HepG2 (cell line): ENCODE measurements around the gene TBXAS1. TPM values are rescaled to one million over a fixed set of nuclear protein-coding genes. Genes with fewer than 3 reads are reported as not detected.

Experiments used
- ATAC-seq: fragments of 200-7000 bp; cut with Tn5 transposase; 3 replicates; pipeline ENCODE4 v1.9.1; 2020; ENCODE audit warnings: mild to moderate bottlenecking, moderate library complexity
- BruUV-seq: library from RNA; stranded (reverse); fragments of 400-500 nt; replicated peaks from 2 replicates; lab custom pipeline; 2021; lab: Mats Ljungman, UMichigan
- CTCF ChIA-PET: fragments of 300-600 bp; formaldehyde crosslinking; extraction: SDS; loops from one replicate; lab custom pipeline; 2021; ENCODE audit warnings: low total read pairs, inconsistent platforms, low intra/inter-chr PET ratio; lab: Yijun Ruan, JAX
- POLR2A ChIA-PET: fragments of 350-600 bp; sonication (Branson Sonifier 250); formaldehyde crosslinking; loops from one replicate; lab custom pipeline; 2020; ENCODE audit warnings: antibody characterized with exemption, inconsistent platforms; lab: Yijun Ruan, JAX
- DNase-seq: peaks from one replicate; pipeline ENCODE4 v3.0.0-alpha.2; 2015; ENCODE audit warnings: low spot score
- FAIRE-seq: peaks from 3 replicates; lab custom pipeline; 2011; peaks lifted over from hg19 to GRCh38; lab: Jason Lieb, UNC
- H2AFZ ChIP-seq: one replicate; pipeline ENCODE4 v1.6.1; 2011; ENCODE audit warnings: low read length, inconsistent platforms
- H3K27ac ChIP-seq: fragments of 300-600 bp; 3 replicates; pipeline ENCODE4 v1.8.0; 2011; ENCODE audit warnings: mixed run types, mild to moderate bottlenecking, mixed read lengths, low read length, inconsistent platforms; ENCODE audit not compliant: insufficient read depth; ENCODE audit errors: extremely low read length
- H3K27me3 ChIP-seq, 2 experiments: fragments of 200-600 bp in 1 of 2; 2 replicates in 1 of 2; 3 replicates in 1 of 2; pipeline versions ENCODE4 v1.6.0 to v1.8.0; 2011; ENCODE audit warnings: low read length in 2 of 2, mild to moderate bottlenecking in 2 of 2, moderate library complexity in 2 of 2, inconsistent platforms in 1 of 2; ENCODE audit not compliant: insufficient read depth in 2 of 2, control insufficient read depth in 1 of 2
- H3K36me3 ChIP-seq, 2 experiments: fragments of 200-600 bp in 1 of 2; replicated peaks in 1 of 2; 2 replicates in 1 of 2; 3 replicates in 1 of 2; pipeline versions ENCODE4 v1.5.1 to v1.8.0; 2011; ENCODE audit warnings: low read length in 2 of 2, inconsistent platforms in 1 of 2; ENCODE audit not compliant: insufficient read depth in 2 of 2, control insufficient read depth in 1 of 2
- H3K4me1 ChIP-seq: 2 replicates; pipeline ENCODE4 v1.5.1; 2012; ENCODE audit warnings: low read length, inconsistent platforms; ENCODE audit not compliant: insufficient read depth
- H3K4me2 ChIP-seq: 2 replicates; pipeline ENCODE4 v1.6.0; 2011; ENCODE audit warnings: low read depth, low read length, inconsistent platforms
- H3K4me3 ChIP-seq, 3 experiments: fragments of 200-600 bp in 1 of 3; sonication (generic), shearing (Covaris generic) in 1 of 3; replicated peaks in 1 of 3; 2 replicates each; pipeline ENCODE4 v1.5.1; 2011 to 2016; ENCODE audit warnings: low read length in 3 of 3, inconsistent platforms in 2 of 3, low read depth in 2 of 3, mild to moderate bottlenecking in 2 of 3, control low read depth in 1 of 3, mixed read lengths in 1 of 3; ENCODE audit not compliant: insufficient read depth in 1 of 3
- H3K79me2 ChIP-seq: one replicate; pipeline ENCODE4 v1.6.1; 2011; ENCODE audit warnings: low read length, inconsistent platforms; ENCODE audit not compliant: insufficient read depth
- H3K9ac ChIP-seq: 2 replicates; pipeline ENCODE4 v1.6.0; 2011; ENCODE audit warnings: mild to moderate bottlenecking, low read depth, low read length, inconsistent platforms; ENCODE audit not compliant: insufficient read depth
- H3K9me3 ChIP-seq: 2 replicates; pipeline ENCODE4 v1.5.1; 2012; ENCODE audit warnings: mild to moderate bottlenecking, low read length
- H4K20me1 ChIP-seq: 2 replicates; pipeline ENCODE4 v1.6.0; 2011; ENCODE audit warnings: inconsistent platforms, mild to moderate bottlenecking, low read length, moderate library complexity; ENCODE audit not compliant: insufficient read depth
- ARID2 ChIP-seq: sonication (generic); formaldehyde crosslinking; IDR thresholded peaks from 2 replicates; pipeline ENCODE4 v1.8.1; 2022; ENCODE audit warnings: mild to moderate bottlenecking, missing genetic modification reagents, borderline replicate concordance
- ARNT ChIP-seq: fragments of 450-650 bp; IDR thresholded peaks from 2 replicates; pipeline ENCODE4 v1.6.1; 2017
- ATM ChIP-seq: fragments of 450-650 bp; IDR thresholded peaks from 2 replicates; pipeline ENCODE4 v1.7.1; 2017; ENCODE audit warnings: mild to moderate bottlenecking, borderline replicate concordance
- CCAR2 ChIP-seq: fragments of 200-400 bp; formaldehyde crosslinking; optimal IDR thresholded peaks from 2 replicates; pipeline ENCODE3; 2018; ENCODE audit warnings: low read depth, mild to moderate bottlenecking, low read length, moderate library complexity
- CENPX ChIP-seq: sonication (generic); formaldehyde crosslinking; IDR thresholded peaks from 2 replicates; pipeline ENCODE4 v1.9.0; 2021; ENCODE audit warnings: mild to moderate bottlenecking, missing genetic modification reagents, moderate library complexity
- FOXP1 ChIP-seq, 2 experiments: fragments of 450-650 bp in 1 of 2; IDR thresholded peaks; 2 replicates each; pipeline ENCODE4 v1.6.1; 2017 to 2018; ENCODE audit warnings: antibody characterized with exemption in 1 of 2
- GATAD2A ChIP-seq: IDR thresholded peaks from 2 replicates; pipeline ENCODE4 v1.6.1; 2016
- GLMP ChIP-seq: sonication (generic); formaldehyde crosslinking; IDR thresholded peaks from 2 replicates; pipeline ENCODE4 v1.9.0; 2021; ENCODE audit warnings: missing genetic modification reagents, mild to moderate bottlenecking, borderline replicate concordance
- HNRNPK ChIP-seq: fragments of 200-400 bp; formaldehyde crosslinking; IDR thresholded peaks from 2 replicates; pipeline ENCODE4 v1.6.1; 2018; ENCODE audit warnings: low read length, low read depth, moderate library complexity, mild to moderate bottlenecking; ENCODE audit not compliant: poor library complexity, severe bottlenecking
- KDM3A ChIP-seq: IDR thresholded peaks from 2 replicates; pipeline ENCODE4 v1.6.1; 2018; ENCODE audit warnings: low read depth, missing compliant biosample characterization
- MAX ChIP-seq: IDR thresholded peaks from 2 replicates; pipeline ENCODE4 v1.6.1; 2012; ENCODE audit warnings: inconsistent platforms
- PHF5A ChIP-seq: IDR thresholded peaks from one replicate; pipeline ENCODE4 v1.6.1; 2018; ENCODE audit warnings: low read depth, missing genetic modification reagents; ENCODE audit not compliant: unreplicated experiment
- SIX4 ChIP-seq: sonication (generic); formaldehyde crosslinking; IDR thresholded peaks from 2 replicates; pipeline ENCODE4 v1.4.0; 2020; ENCODE audit warnings: missing genetic modification reagents
- SNRNP70 ChIP-seq: fragments of 200-400 bp; formaldehyde crosslinking; IDR thresholded peaks from 2 replicates; pipeline ENCODE4 v1.6.1; 2017; ENCODE audit warnings: mild to moderate bottlenecking, low read depth, low read length, moderate library complexity
- SOX5 ChIP-seq: IDR thresholded peaks from 2 replicates; pipeline ENCODE4 v1.6.1; 2016; ENCODE audit warnings: borderline replicate concordance
- SRF ChIP-seq: IDR thresholded peaks from 2 replicates; pipeline ENCODE4 v1.6.1; 2011; ENCODE audit warnings: mild to moderate bottlenecking, low read depth, low read length, moderate library complexity
- TARDBP ChIP-seq: sonication (generic); formaldehyde crosslinking; IDR thresholded peaks from 2 replicates; pipeline ENCODE4 v1.8.0; 2022; ENCODE audit warnings: mild to moderate bottlenecking, missing genetic modification reagents
- ZBTB42 ChIP-seq: sonication (generic); formaldehyde crosslinking; IDR thresholded peaks from 2 replicates; pipeline ENCODE4 v1.5.0; 2020; ENCODE audit warnings: mild to moderate bottlenecking, missing genetic modification reagents
- ZFP1 ChIP-seq: IDR thresholded peaks from 2 replicates; pipeline ENCODE4 v1.6.1; 2016
- ZFP82 ChIP-seq: sonication (generic); formaldehyde crosslinking; IDR thresholded peaks from 2 replicates; pipeline ENCODE4 v1.5.1; 2020; ENCODE audit warnings: mild to moderate bottlenecking, missing genetic modification reagents, borderline replicate concordance
- ZNF121 ChIP-seq: sonication (generic); formaldehyde crosslinking; IDR thresholded peaks from 2 replicates; pipeline ENCODE4 v1.5.0; 2020; ENCODE audit warnings: mild to moderate bottlenecking, missing genetic modification reagents
- ZNF710 ChIP-seq: sonication (generic); formaldehyde crosslinking; IDR thresholded peaks from 2 replicates; pipeline ENCODE4 v1.5.0; 2020; ENCODE audit warnings: mild to moderate bottlenecking, missing genetic modification reagents, borderline replicate concordance
- WGBS: methylation state at CpG from one replicate; pipeline ENCODE4 v1.1.6; 2017; ENCODE audit warnings: low lambda C conversion rate; 5-methylcytosine and 5-hydroxymethylcytosine counted together
- in situ Hi-C: cut with HindIII; loops from 2 replicates; pipeline ENCODE4 v1.10.0; 2017; ENCODE audit warnings: low pct_unique_long_range_greater_than_20kb; ENCODE audit not compliant: extremely low pct_ligation_motif_present
- intact Hi-C: fragments of 100-400 bp; cut with micrococcal nuclease; formaldehyde crosslinking; loops from one replicate; pipeline ENCODE4 v1.10.0; 2022; ENCODE audit not compliant: unreplicated experiment
- polyA plus RNA-seq, 8 experiments: library from polyadenylated mRNA; depleted of rRNA in 3 of 8; stranded (reverse) in 7 of 8; unstranded in 1 of 8; fragments of >200 nt; fragmentation: Illumina TruSeq in 4 of 8; extraction: Trizol in 4 of 8; gene quantifications; 2 replicates each; pipeline versions ENCODE4 v1.2.1 to v1.2.3, GENCODE V29; 2011 to 2016; ENCODE audit warnings: low read depth in 4 of 8, missing spikeins in 1 of 8, mixed read lengths in 1 of 8; ENCODE audit not compliant: insufficient read depth in 1 of 8
- total RNA-seq, 5 experiments: library from RNA; depleted of rRNA; stranded (reverse); fragments of >200 nt; fragmentation: Illumina TruSeq; extraction: Trizol; gene quantifications; 2 replicates each; pipeline ENCODE4 v1.2.3, GENCODE V29; 2016; ENCODE audit warnings: low read depth in 1 of 5

The TBXAS1 gene
- total and polyA plus RNA-seq, 2 of the 13 experiments (the other 11 are each of a cell fraction or from before 2014, with no cell fraction given) = 4.0 to 4.9 TPM

- TF ChIP-seq GATAD2A (CRISPR knock-in tag) (no peak), ZNF121 (no peak), ZBTB42 (CRISPR knock-in tag) (no peak), SNRNP70 (no peak)
- TF ChIP-seq, all 625 proteins: peak for 0
Measured at GRCh38 chr7:140057143-140057535, 228.1 kb downstream of the TBXAS1 start (continued).

- ChIA-PET CTCF (no interaction called here), POLR2A (no interaction called here)
- Histone ChIP-seq H3K4me2 (no peak overlapping the region), H3K9ac (no peak overlapping the region), H3K36me3 (peaks cover 5 to 21% of the 10 kb centered on the region in 2 experiments), H4K20me1 (no peaks in the 10 kb centered on the region), H3K9me3 (no peaks in the 10 kb centered on the region), H3K79me2 (peaks cover 20% of the 10 kb centered on the region), H3K4me1 (peaks cover 57% of the 10 kb centered on the region), H3K4me3 (no peak overlapping the region), H3K27me3 (no peaks in the 10 kb centered on the region), H3K27ac (no peak overlapping the region), H2AFZ (no peak overlapping the region)
- 96% methylated on average over 7 of the region's 7 CpGs for WGBS
- TF ChIP-seq ARID2 (CRISPR knock-in tag) (no peak), ZFP1 (no peak), SOX5 (CRISPR knock-in tag) (no peak), HNRNPK (no peak), SIX4 (CRISPR knock-in tag) (no peak), KDM3A (no peak), CCAR2 (no peak), MAX (no peak), ZNF710 (CRISPR knock-in tag) (no peak), FOXP1 (IDR thresholded peaks at IDR 0.05) (no peak), FOXP1 (CRISPR knock-in tag; IDR thresholded peaks at IDR 0.05) (no peak), ZFP82 (CRISPR knock-in tag) (no peak), GLMP (no peak), ATM (no peak), TARDBP (CRISPR knock-in tag) (no peak), ARNT (no peak), SRF (no peak), CENPX (no peak), PHF5A (CRISPR knock-in tag) (no peak)
- intact Hi-C loops = no loop called here
- DNase-seq = no peak
- in situ Hi-C loops = no loop called here
- ATAC-seq = no peak
- no TSS peak for BruUV-seq
- no peak for FAIRE-seq
Measured at GRCh38 chr7:140058517-140058916, 229.5 kb downstream of the TBXAS1 start.
